HEK293T (cell line): ENCODE results near the gene MAPK6.

Experiments used
- ARNT ChIP-seq: fragments of 450-650 bp; IDR thresholded peaks from 2 replicates; pipeline ENCODE4 v1.6.1; 2017; ENCODE audit warnings: mild to moderate bottlenecking
- CTBP1 ChIP-seq: fragments of 450-650 bp; IDR thresholded peaks from 2 replicates; pipeline ENCODE4 v1.6.1; 2016; ENCODE audit warnings: borderline replicate concordance
- ELF4 ChIP-seq: fragments of 450-650 bp; IDR thresholded peaks from 2 replicates; pipeline ENCODE4 v1.6.1; 2017; ENCODE audit warnings: antibody characterized with exemption
- FOXK2 ChIP-seq: fragments of 450-650 bp; IDR thresholded peaks from 2 replicates; pipeline ENCODE4 v1.6.1; 2016; ENCODE audit warnings: mild to moderate bottlenecking
- TARDBP ChIP-seq: fragments of 450-650 bp; IDR thresholded peaks from 2 replicates; pipeline ENCODE4 v1.6.1; 2016
- ZNF384 ChIP-seq: fragments of 450-650 bp; IDR thresholded peaks from 2 replicates; pipeline ENCODE4 v1.6.1; 2016

DNA sequence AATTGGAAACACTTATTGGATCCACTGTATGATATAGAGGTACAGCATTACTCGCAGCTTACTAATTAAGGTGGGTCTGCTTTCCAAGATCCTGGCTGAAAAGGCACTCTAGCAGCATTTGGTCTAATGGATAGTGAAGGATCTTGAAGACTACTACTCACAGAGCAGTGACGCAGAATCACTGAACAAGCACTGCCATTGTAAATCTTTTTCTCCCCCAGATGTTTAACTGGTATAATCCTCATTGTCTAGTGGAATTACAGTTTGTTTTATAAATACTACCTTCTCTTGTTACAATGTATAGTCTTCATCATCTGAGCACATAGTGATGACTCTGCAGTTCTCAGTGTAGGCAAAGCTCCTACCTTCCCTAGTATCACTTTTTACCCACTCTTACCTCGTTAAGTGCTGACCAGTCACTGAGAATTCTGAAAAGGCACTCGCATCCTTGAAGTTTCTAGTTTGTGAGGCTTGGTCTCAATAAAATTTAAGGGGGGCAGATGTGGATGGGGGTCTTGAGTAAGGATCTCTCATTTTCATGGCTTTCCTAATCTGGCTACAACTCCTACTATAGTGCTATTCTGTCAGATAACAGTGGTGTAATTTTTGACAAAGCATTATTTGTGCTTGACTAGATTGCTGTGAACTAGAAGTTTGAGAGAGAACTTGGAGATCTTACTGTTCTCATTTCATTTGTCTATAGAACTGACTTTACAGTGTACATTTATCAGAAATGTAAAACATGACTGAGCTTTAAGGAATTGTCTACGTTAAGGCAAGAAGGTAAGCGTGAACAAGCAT is 23.2 kb downstream of the MAPK6 start:
- TF ChIP-seq TARDBP (no peak), ARNT (no peak), FOXK2 (no peak), ELF4 (no peak), ZNF384 (no peak), CTBP1 (no peak)
